Mammary epithelial cell (primary cell): ENCODE data around the gene DRAXIN.

Experiments
- EZH2 ChIP-seq: IDR thresholded peaks from 2 replicates; pipeline ENCODE4 v1.6.1; 2012; ENCODE audit warnings: low read length, inconsistent platforms, borderline replicate concordance
- TF ChIP-seq, protein P1 (sequence below), 2 donors: IDR thresholded peaks in 1 of 2; conservative IDR thresholded peaks in 1 of 2; 2 replicates each; pipeline ENCODE4 v1.5.1; 2011 to 2012; ENCODE audit warnings: inconsistent platforms in 2 of 2, low read length in 2 of 2, mild to moderate bottlenecking in 2 of 2, control low read depth in 1 of 2, low read depth in 1 of 2; ENCODE audit not compliant: insufficient read depth in 1 of 2; ENCODE audit errors: extremely low read depth in 1 of 2

DNA sequence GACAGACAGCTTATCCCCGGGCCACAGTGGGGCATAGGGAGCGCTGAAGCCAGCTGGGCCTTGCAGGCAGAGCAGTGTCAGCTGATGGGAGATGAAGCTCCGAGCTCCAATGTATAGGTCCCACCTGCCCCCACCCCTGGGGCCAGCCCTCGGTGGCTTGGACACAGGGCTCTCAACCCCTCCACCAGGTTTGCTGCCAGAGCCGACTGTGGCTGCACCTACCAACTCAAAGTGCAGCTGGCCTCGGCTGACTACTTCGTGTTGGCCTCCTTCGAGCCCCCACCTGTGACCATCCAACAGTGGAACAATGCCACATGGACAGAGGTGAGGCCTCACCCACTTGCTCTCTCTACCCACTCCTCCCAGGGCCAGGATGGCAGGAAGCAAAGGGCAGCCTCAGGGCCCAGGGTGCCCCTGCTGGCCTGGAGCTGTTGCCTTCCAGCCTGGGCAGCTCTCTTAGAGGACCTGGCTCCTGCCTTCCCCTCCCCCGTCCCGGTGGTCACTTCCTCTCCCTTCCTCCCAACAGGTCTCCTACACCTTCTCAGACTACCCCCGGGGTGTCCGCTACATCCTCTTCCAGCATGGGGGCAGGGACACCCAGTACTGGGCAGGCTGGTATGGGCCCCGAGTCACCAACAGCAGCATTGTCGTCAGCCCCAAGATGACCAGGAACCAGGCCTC lies 18.3 kb upstream of the DRAXIN start:
- TF ChIP-seq, protein P1, sequence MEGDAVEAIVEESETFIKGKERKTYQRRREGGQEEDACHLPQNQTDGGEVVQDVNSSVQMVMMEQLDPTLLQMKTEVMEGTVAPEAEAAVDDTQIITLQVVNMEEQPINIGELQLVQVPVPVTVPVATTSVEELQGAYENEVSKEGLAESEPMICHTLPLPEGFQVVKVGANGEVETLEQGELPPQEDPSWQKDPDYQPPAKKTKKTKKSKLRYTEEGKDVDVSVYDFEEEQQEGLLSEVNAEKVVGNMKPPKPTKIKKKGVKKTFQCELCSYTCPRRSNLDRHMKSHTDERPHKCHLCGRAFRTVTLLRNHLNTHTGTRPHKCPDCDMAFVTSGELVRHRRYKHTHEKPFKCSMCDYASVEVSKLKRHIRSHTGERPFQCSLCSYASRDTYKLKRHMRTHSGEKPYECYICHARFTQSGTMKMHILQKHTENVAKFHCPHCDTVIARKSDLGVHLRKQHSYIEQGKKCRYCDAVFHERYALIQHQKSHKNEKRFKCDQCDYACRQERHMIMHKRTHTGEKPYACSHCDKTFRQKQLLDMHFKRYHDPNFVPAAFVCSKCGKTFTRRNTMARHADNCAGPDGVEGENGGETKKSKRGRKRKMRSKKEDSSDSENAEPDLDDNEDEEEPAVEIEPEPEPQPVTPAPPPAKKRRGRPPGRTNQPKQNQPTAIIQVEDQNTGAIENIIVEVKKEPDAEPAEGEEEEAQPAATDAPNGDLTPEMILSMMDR (conservative IDR thresholded peaks at IDR 0.05 in 1 of 2, IDR thresholded peaks at IDR 0.05 in 1 of 2; ENCODE audit: extremely low read depth in 1 of 2, insufficient read depth in 1 of 2, low read depth in 1 of 2, low read length in 2 of 2): no peak
- TF ChIP-seq EZH2: no peak
